HCT116 (cell line): ENCODE measurements around the gene TMIGD2. TPM values are rescaled to one million over a fixed set of nuclear protein-coding genes. Genes with fewer than 3 reads are reported as not detected.

ENCODE experiments used
- ATAC-seq: fragments of 200-7000 bp; cut with Tn5 transposase; 2 replicates; pipeline ENCODE4 v1.9.1; 2020; ENCODE audit warnings: mild to moderate bottlenecking, moderate library complexity
- BruUV-seq: library from RNA; stranded (reverse); fragments of 400-500 nt; replicated peaks from 2 replicates; lab custom pipeline; 2021; lab: Mats Ljungman, UMichigan
- CTCF ChIA-PET: fragments of 300-600 bp; sonication (Branson Sonifier 250); formaldehyde crosslinking; loops from one replicate; lab custom pipeline; 2021; ENCODE audit warnings: antibody characterized with exemption; lab: Charles Lee
- POLR2A ChIA-PET: fragments of 300-600, 350-600 bp; sonication (Branson Sonifier 250); formaldehyde crosslinking; loops from one replicate; lab custom pipeline; 2021; ENCODE audit warnings: antibody characterized with exemption; lab: Charles Lee
- RAD21 ChIA-PET, 2 experiments: fragments of 300-600 bp; sonication (Branson Sonifier 250); formaldehyde crosslinking; loops; one replicate each; lab custom pipeline; 2023; ENCODE audit warnings: low total read pairs in 2 of 2; ENCODE audit not compliant: uncharacterized antibody in 2 of 2, unreplicated experiment in 2 of 2, low non-redundant PET in 1 of 2; lab: Charles Lee
- DNase-seq: peaks from one replicate; pipeline ENCODE4 v3.0.0-alpha.2; 2010; ENCODE audit warnings: low read depth, low spot score
- H2AFZ ChIP-seq: fragments of 200-600 bp; shearing (Covaris generic), sonication (generic); 2 replicates; pipeline ENCODE4 v1.6.1; 2017; ENCODE audit warnings: low read depth, mixed run types, mixed read lengths, antibody characterized with exemption, low read length; ENCODE audit not compliant: poor library complexity, severe bottlenecking
- H3K27ac ChIP-seq: 2 replicates; pipeline ENCODE4 v1.5.1; 2012; ENCODE audit warnings: low read depth, low read length
- H3K27me3 ChIP-seq: fragments of 200-600 bp; sonication (generic); 2 replicates; pipeline ENCODE4 v1.6.1; 2016; ENCODE audit warnings: mixed run types, low read length, mixed read lengths; ENCODE audit not compliant: insufficient read depth
- H3K36me3 ChIP-seq, 2 experiments: fragments of 200-500 bp in 1 of 2; fragments of 200-600 bp in 1 of 2; sonication (Bioruptor generic) in 1 of 2; sonication (generic) in 1 of 2; 2 replicates each; pipeline versions ENCODE4 v1.5.1 to v1.6.1; 2014 to 2016; ENCODE audit warnings: low read length in 2 of 2, inconsistent platforms in 1 of 2, mixed read lengths in 1 of 2, mixed run types in 1 of 2; ENCODE audit not compliant: insufficient read depth in 2 of 2, control insufficient read depth in 1 of 2
- H3K4me1 ChIP-seq, 2 experiments: fragments of 200-600 bp in 1 of 2; sonication (generic) in 1 of 2; 2 replicates each; pipeline versions ENCODE4 v1.5.1 to v1.6.1; 2012 to 2017; ENCODE audit warnings: low read length in 2 of 2, inconsistent platforms in 1 of 2, mild to moderate bottlenecking in 1 of 2, mixed read lengths in 1 of 2, mixed run types in 1 of 2, moderate library complexity in 1 of 2; ENCODE audit not compliant: insufficient read depth in 2 of 2, control insufficient read depth in 1 of 2
- H3K4me2 ChIP-seq: fragments of 200-600 bp; sonication (generic); 2 replicates; pipeline ENCODE4 v1.6.1; 2017; ENCODE audit warnings: mixed run types, low read length, mixed read lengths
- H3K4me3 ChIP-seq, 2 experiments: fragments of 200-600 bp in 1 of 2; sonication (generic) in 1 of 2; replicated peaks in 1 of 2; 2 replicates each; pipeline ENCODE4 v1.5.1; 2011 to 2016; ENCODE audit warnings: low read length in 2 of 2, control low read depth in 1 of 2, low read depth in 1 of 2, mild to moderate bottlenecking in 1 of 2, mixed read lengths in 1 of 2, mixed run types in 1 of 2
- H3K79me2 ChIP-seq: fragments of 200-600 bp; sonication (generic); 2 replicates; pipeline ENCODE4 v1.6.1; 2017; ENCODE audit warnings: mild to moderate bottlenecking, mixed run types, low read length, moderate library complexity, mixed read lengths; ENCODE audit not compliant: insufficient read depth
- H3K9ac ChIP-seq: fragments of 200-600 bp; sonication (generic); 2 replicates; pipeline ENCODE4 v1.6.1; 2016; ENCODE audit warnings: low read length, mixed read lengths
- H3K9me2 ChIP-seq: fragments of 200-600 bp; sonication (generic), shearing (Covaris generic); 2 replicates; pipeline ENCODE4 v1.6.1; 2017; ENCODE audit warnings: mixed run types, mild to moderate bottlenecking, moderate library complexity; ENCODE audit not compliant: insufficient read depth
- H3K9me3 ChIP-seq, 2 experiments: fragments of 200-500 bp in 1 of 2; fragments of 200-600 bp in 1 of 2; sonication (Bioruptor generic) in 1 of 2; sonication (generic) in 1 of 2; 2 replicates each; pipeline ENCODE4 v1.6.1; 2014 to 2017; ENCODE audit warnings: low read length in 2 of 2, mixed read lengths in 2 of 2, inconsistent platforms in 1 of 2, low read depth in 1 of 2, mild to moderate bottlenecking in 1 of 2, mixed run types in 1 of 2, moderate library complexity in 1 of 2; ENCODE audit not compliant: control insufficient read depth in 1 of 2, insufficient read depth in 1 of 2
- H4K20me1 ChIP-seq: fragments of 200-600 bp; sonication (generic), shearing (Covaris generic); 2 replicates; pipeline ENCODE4 v1.6.1; 2017; ENCODE audit warnings: mixed run types, mild to moderate bottlenecking, moderate library complexity; ENCODE audit not compliant: insufficient read depth
- CEBPB ChIP-seq: IDR thresholded peaks from 2 replicates; pipeline ENCODE4 v1.6.1; 2012; ENCODE audit warnings: low read depth
- EGR1 ChIP-seq: IDR thresholded peaks from 2 replicates; pipeline ENCODE4 v1.6.1; 2012; ENCODE audit warnings: low read depth
- EZH2 ChIP-seq: fragments of 200-600 bp; sonication (generic); IDR thresholded peaks from 2 replicates; pipeline ENCODE4 v1.6.1; 2017; ENCODE audit warnings: antibody characterized with exemption, mixed run types
- FOSL1 ChIP-seq: IDR thresholded peaks from 2 replicates; pipeline ENCODE4 v1.6.1; 2012; ENCODE audit warnings: low read depth
- POLR2A ChIP-seq: IDR thresholded peaks from 2 replicates; pipeline ENCODE4 v1.7.0; 2011; ENCODE audit warnings: borderline replicate concordance; ENCODE audit not compliant: insufficient read depth, insufficient read length; ENCODE audit errors: extremely low read depth
- POLR2AphosphoS5 ChIP-seq: IDR thresholded peaks from 2 replicates; pipeline ENCODE4 v1.6.1; 2011; ENCODE audit warnings: mild to moderate bottlenecking, low read depth, low read length, moderate library complexity
- RAD21 ChIP-seq: IDR thresholded peaks from 2 replicates; pipeline ENCODE4 v1.6.1; 2012; ENCODE audit warnings: low read depth, mild to moderate bottlenecking
- SP1 ChIP-seq: IDR thresholded peaks from 2 replicates; pipeline ENCODE4 v1.6.1; 2012; ENCODE audit warnings: low read depth
- TCF7L2 ChIP-seq: IDR thresholded peaks from 2 replicates; pipeline ENCODE4 v1.7.0; 2011; ENCODE audit warnings: borderline replicate concordance, inconsistent platforms; ENCODE audit not compliant: insufficient read depth, insufficient read length; ENCODE audit errors: extremely low read depth
- YY1 ChIP-seq: IDR thresholded peaks from 2 replicates; pipeline ENCODE4 v1.6.1; 2011; ENCODE audit warnings: low read length, low read depth, moderate library complexity, mild to moderate bottlenecking; ENCODE audit not compliant: insufficient replicate concordance; ENCODE audit errors: extremely low read depth
- ZFX ChIP-seq: fragments of 450-650 bp; IDR thresholded peaks from 2 replicates; pipeline ENCODE4 v1.6.1; 2017
- ZNF274 ChIP-seq: fragments of 200-500 bp; sonication (Bioruptor generic); IDR thresholded peaks from 2 replicates; pipeline ENCODE4 v1.6.1; 2014; ENCODE audit warnings: mild to moderate bottlenecking, low read depth, low read length, inconsistent platforms
- intact Hi-C: fragments of 100-400 bp; cut with micrococcal nuclease; formaldehyde crosslinking; loops from 2 replicates; pipeline ENCODE4 v1.10.0; 2022
- total RNA-seq: library from RNA; stranded (reverse); gene quantifications from one replicate; pipeline ENCODE4 v1.2.1, GENCODE V29; 2021; ENCODE audit not compliant: unreplicated experiment
- TF ChIP-seq, protein P1 (sequence below): IDR thresholded peaks from 2 replicates; pipeline ENCODE4 v1.6.1; 2011; ENCODE audit warnings: mild to moderate bottlenecking, low read length, moderate library complexity; ENCODE audit not compliant: insufficient replicate concordance; ENCODE audit errors: extremely low read depth
- TF ChIP-seq, protein P2 (sequence below), 3 experiments: fragments of 200-600 bp in 1 of 3; sonication (generic) in 1 of 3; IDR thresholded peaks in 2 of 3; conservative IDR thresholded peaks in 1 of 3; 2 replicates each; pipeline ENCODE4 v1.5.1; 2012 to 2017; ENCODE audit warnings: low read depth in 2 of 3, low read length in 2 of 3, antibody characterized with exemption in 1 of 3, borderline replicate concordance in 1 of 3, control low read depth in 1 of 3, mild to moderate bottlenecking in 1 of 3, mixed read lengths in 1 of 3, mixed run types in 1 of 3, moderate library complexity in 1 of 3; ENCODE audit not compliant: insufficient read depth in 1 of 3
- TF ChIP-seq, protein P3 (sequence below): IDR thresholded peaks from 2 replicates; pipeline ENCODE4 v1.6.1; 2012
- TF ChIP-seq, protein P4 (sequence below): IDR thresholded peaks from 2 replicates; pipeline ENCODE4 v1.6.1; 2012; ENCODE audit warnings: low read depth
- TF ChIP-seq, protein P5 (sequence below): IDR thresholded peaks from 2 replicates; pipeline ENCODE4 v1.6.1; 2012

TMIGD2 gene
- total RNA-seq, 1 experiment from 2014 or later = not detected

DNA sequence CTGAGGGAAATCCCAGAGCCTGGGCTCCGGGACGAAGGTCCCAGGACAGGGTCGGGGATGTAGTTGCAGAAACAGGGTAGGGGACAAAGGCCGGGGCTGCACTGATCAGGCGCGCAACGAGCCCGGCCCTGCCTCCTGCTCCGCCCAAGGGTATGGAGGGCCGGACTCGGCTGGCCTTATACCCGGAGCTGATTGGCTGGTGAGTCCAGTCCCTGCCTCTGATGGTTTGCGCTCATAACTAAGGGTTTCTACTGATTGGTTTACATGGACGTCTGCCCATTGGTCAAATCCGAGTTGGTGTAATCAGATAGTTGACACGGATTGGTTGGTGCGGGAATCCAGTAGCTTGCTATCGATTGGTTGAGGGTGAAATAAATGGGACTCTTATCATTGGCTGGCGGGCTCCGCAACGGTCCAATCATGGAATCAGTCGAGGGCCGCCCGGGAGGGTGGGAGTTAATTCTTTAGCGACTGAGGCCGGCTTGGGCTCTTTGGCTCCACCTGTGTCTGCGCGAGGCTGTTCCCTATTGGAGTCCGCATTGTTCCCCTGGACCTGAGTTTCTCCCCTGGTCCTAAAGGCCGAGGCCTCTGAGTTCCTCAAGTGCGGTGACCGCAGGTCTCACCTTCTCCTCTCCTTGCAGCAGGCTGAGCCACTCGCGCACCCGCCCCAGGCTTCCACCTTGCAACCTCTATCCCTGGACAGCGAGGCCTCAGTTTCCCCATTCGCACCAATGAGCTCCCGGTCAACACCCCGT is 40.6 kb upstream of the TMIGD2 start:
- ChIA-PET CTCF (interaction anchor here (0.6 to 3.0 kb wide), 8 partner anchors 10 to 129 kb away, joined by 3 to 47 read pairs (median 4); partner anchors contain the start of genes CHAF1A, HDGFL2 and YJU2), POLR2A (interaction anchor here (0.8 to 1.6 kb wide), 17 partner anchors 10 to 129 kb away, joined by 3 to 11 read pairs (median 5); partner anchors contain the start of genes CHAF1A, FSD1 and YJU2), RAD21 (interaction anchor here (0.8 to 1.5 kb wide), 3 partner anchors 33 to 76 kb away, joined by 3 to 10 read pairs (median 3); no protein-coding TSS in a partner anchor)
- Histone ChIP-seq H3K79me2 (no peaks in the 10 kb centered on the region; the same call in 1 of the 2 replicates), H3K27me3 (no peaks in the 10 kb centered on the region), H4K20me1 (no peaks in the 10 kb centered on the region), H3K9ac (peak overlapping the region; percentile 77), H3K4me3 (peak overlapping the region; percentile 69 to 75), H3K4me1 (peaks cover 7 to 18% of the 10 kb centered on the region in 2 experiments), H3K9me2 (no peaks in the 10 kb centered on the region), H3K36me3 (peaks cover 0 to 5% of the 10 kb centered on the region in 2 experiments; a peak in 2 of 4 replicates), H3K27ac (peak overlapping the region; percentile 86), H3K9me3 (no peaks in the 10 kb centered on the region), H2AFZ (peak overlapping the region; percentile 62), H3K4me2 (peak overlapping the region; percentile 97)
- no TSS peak for BruUV-seq
- DNase-seq (peak; percentile 100), ATAC-seq (peak; percentile 89)
- intact Hi-C loops = loop anchor here (2.0 kb wide), 1 partner anchor 32 kb away; no protein-coding TSS in a partner anchor
- TF ChIP-seq EZH2 (no peak), CEBPB (no peak), POLR2A (peak; percentile 78), EGR1 (no peak), TCF7L2 (peak; percentile 79), ZNF274 (no peak), ZFX (peak; percentile 26; the same call in 1 of the 2 replicates), FOSL1 (no peak), YY1 (no peak), POLR2AphosphoS5 (peak; percentile 93), SP1 (peak; percentile 100), RAD21 (no peak)
- TF ChIP-seq, protein P1, sequence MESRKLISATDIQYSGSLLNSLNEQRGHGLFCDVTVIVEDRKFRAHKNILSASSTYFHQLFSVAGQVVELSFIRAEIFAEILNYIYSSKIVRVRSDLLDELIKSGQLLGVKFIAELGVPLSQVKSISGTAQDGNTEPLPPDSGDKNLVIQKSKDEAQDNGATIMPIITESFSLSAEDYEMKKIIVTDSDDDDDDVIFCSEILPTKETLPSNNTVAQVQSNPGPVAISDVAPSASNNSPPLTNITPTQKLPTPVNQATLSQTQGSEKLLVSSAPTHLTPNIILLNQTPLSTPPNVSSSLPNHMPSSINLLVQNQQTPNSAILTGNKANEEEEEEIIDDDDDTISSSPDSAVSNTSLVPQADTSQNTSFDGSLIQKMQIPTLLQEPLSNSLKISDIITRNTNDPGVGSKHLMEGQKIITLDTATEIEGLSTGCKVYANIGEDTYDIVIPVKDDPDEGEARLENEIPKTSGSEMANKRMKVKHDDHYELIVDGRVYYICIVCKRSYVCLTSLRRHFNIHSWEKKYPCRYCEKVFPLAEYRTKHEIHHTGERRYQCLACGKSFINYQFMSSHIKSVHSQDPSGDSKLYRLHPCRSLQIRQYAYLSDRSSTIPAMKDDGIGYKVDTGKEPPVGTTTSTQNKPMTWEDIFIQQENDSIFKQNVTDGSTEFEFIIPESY = no peak
- TF ChIP-seq, protein P2, sequence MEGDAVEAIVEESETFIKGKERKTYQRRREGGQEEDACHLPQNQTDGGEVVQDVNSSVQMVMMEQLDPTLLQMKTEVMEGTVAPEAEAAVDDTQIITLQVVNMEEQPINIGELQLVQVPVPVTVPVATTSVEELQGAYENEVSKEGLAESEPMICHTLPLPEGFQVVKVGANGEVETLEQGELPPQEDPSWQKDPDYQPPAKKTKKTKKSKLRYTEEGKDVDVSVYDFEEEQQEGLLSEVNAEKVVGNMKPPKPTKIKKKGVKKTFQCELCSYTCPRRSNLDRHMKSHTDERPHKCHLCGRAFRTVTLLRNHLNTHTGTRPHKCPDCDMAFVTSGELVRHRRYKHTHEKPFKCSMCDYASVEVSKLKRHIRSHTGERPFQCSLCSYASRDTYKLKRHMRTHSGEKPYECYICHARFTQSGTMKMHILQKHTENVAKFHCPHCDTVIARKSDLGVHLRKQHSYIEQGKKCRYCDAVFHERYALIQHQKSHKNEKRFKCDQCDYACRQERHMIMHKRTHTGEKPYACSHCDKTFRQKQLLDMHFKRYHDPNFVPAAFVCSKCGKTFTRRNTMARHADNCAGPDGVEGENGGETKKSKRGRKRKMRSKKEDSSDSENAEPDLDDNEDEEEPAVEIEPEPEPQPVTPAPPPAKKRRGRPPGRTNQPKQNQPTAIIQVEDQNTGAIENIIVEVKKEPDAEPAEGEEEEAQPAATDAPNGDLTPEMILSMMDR (IDR thresholded peaks at IDR 0.05 in 2 of 3, conservative IDR thresholded peaks at IDR 0.05 in 1 of 3; ENCODE audit: borderline replicate concordance in 1 of 3, insufficient read depth in 1 of 3, low read depth in 2 of 3, low read length in 2 of 3) = peak in 2 of 3 experiments; percentile 5 to 21; a peak in 1 of 6 replicates
- TF ChIP-seq, protein P3, sequence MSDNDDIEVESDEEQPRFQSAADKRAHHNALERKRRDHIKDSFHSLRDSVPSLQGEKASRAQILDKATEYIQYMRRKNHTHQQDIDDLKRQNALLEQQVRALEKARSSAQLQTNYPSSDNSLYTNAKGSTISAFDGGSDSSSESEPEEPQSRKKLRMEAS = no peak
- TF ChIP-seq, protein P4, sequence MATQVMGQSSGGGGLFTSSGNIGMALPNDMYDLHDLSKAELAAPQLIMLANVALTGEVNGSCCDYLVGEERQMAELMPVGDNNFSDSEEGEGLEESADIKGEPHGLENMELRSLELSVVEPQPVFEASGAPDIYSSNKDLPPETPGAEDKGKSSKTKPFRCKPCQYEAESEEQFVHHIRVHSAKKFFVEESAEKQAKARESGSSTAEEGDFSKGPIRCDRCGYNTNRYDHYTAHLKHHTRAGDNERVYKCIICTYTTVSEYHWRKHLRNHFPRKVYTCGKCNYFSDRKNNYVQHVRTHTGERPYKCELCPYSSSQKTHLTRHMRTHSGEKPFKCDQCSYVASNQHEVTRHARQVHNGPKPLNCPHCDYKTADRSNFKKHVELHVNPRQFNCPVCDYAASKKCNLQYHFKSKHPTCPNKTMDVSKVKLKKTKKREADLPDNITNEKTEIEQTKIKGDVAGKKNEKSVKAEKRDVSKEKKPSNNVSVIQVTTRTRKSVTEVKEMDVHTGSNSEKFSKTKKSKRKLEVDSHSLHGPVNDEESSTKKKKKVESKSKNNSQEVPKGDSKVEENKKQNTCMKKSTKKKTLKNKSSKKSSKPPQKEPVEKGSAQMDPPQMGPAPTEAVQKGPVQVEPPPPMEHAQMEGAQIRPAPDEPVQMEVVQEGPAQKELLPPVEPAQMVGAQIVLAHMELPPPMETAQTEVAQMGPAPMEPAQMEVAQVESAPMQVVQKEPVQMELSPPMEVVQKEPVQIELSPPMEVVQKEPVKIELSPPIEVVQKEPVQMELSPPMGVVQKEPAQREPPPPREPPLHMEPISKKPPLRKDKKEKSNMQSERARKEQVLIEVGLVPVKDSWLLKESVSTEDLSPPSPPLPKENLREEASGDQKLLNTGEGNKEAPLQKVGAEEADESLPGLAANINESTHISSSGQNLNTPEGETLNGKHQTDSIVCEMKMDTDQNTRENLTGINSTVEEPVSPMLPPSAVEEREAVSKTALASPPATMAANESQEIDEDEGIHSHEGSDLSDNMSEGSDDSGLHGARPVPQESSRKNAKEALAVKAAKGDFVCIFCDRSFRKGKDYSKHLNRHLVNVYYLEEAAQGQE = no peak
- TF ChIP-seq, protein P5, sequence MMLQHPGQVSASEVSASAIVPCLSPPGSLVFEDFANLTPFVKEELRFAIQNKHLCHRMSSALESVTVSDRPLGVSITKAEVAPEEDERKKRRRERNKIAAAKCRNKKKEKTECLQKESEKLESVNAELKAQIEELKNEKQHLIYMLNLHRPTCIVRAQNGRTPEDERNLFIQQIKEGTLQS = no peak
